Breast epithelium (tissue), 3 donors: Measurements from ENCODE around the gene KRTAP10-1.

Source experiments
- POLR2A ChIP-seq: fragments of 450-650 bp; IDR thresholded peaks from one replicate; pipeline ENCODE4 v1.6.1; 2016; ENCODE audit warnings: antibody characterized with exemption, mild to moderate bottlenecking, moderate library complexity
- POLR2AphosphoS5 ChIP-seq, 3 donors: sonication (generic); formaldehyde crosslinking; IDR thresholded peaks; one replicate each; pipeline ENCODE4 v1.6.1; 2017; ENCODE audit warnings: antibody characterized with exemption in 3 of 3
- TF ChIP-seq, protein P1 (sequence below), 3 donors: fragments of 450-650 bp; IDR thresholded peaks; one replicate each; pipeline ENCODE4 v1.5.1; 2016 to 2017; ENCODE audit warnings: antibody characterized with exemption in 3 of 3, mild to moderate bottlenecking in 3 of 3, moderate library complexity in 3 of 3

DNA sequence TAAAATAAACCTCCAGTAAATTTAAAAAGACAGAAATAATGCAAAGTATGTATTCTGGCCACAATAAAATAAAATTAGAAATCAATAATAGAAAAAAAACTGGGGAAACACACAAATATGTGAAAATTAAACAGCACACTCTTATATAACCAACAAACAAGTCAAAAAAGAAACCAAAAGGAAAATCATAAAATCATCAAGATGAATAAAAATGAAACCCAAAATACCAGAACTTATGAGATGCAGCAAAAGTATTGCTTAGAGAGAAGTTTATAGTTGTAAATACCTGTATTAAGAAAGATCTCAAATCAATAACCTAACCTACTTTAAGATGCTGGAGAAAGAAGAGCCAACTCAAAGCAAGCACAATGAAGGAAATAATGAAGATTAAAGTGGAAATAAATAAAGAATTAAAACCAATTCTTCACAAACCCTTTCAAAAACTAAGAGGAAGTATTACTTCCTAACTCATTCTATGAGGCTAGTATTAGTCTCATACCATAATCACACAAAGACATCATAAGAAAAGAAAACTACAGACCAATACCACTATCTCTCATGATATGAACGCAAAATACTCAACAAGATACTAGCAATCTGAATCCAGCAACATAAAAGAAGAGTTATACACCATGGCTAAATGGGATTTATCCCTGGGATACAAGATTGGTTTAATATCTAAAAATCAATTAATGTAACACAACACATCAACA is 25.0 kb upstream of the KRTAP10-1 start:
- TF ChIP-seq, protein P1, sequence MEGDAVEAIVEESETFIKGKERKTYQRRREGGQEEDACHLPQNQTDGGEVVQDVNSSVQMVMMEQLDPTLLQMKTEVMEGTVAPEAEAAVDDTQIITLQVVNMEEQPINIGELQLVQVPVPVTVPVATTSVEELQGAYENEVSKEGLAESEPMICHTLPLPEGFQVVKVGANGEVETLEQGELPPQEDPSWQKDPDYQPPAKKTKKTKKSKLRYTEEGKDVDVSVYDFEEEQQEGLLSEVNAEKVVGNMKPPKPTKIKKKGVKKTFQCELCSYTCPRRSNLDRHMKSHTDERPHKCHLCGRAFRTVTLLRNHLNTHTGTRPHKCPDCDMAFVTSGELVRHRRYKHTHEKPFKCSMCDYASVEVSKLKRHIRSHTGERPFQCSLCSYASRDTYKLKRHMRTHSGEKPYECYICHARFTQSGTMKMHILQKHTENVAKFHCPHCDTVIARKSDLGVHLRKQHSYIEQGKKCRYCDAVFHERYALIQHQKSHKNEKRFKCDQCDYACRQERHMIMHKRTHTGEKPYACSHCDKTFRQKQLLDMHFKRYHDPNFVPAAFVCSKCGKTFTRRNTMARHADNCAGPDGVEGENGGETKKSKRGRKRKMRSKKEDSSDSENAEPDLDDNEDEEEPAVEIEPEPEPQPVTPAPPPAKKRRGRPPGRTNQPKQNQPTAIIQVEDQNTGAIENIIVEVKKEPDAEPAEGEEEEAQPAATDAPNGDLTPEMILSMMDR (IDR thresholded peaks at IDR 0.05) = no peak
- no peak for TF ChIP-seq POLR2AphosphoS5 (IDR thresholded peaks at IDR 0.05)
- TF ChIP-seq POLR2A = no peak
